Neuron (in vitro differentiated cells): ENCODE results near the gene ZNF385C.

ENCODE experiments used
- H2AFZ ChIP-seq: one replicate; pipeline ENCODE4 v1.6.1; 2013; ENCODE audit warnings: low read depth, mild to moderate bottlenecking, inconsistent platforms, low read length, moderate library complexity
- H3K27me3 ChIP-seq: one replicate; pipeline ENCODE4 v1.6.1; 2013; ENCODE audit warnings: low read length; ENCODE audit not compliant: insufficient read depth
- H3K36me3 ChIP-seq: one replicate; pipeline ENCODE4 v1.6.1; 2013; ENCODE audit warnings: low read length; ENCODE audit not compliant: insufficient read depth
- H3K4me1 ChIP-seq: one replicate; pipeline ENCODE4 v1.6.1; 2013; ENCODE audit warnings: low read length; ENCODE audit not compliant: insufficient read depth
- H3K4me3 ChIP-seq: 2 replicates; pipeline ENCODE4 v1.5.1; 2013; ENCODE audit warnings: mild to moderate bottlenecking, low read length, moderate library complexity
- H3K9me3 ChIP-seq: one replicate; pipeline ENCODE4 v1.6.1; 2013; ENCODE audit warnings: low read length

Gene ZNF385C

DNA sequence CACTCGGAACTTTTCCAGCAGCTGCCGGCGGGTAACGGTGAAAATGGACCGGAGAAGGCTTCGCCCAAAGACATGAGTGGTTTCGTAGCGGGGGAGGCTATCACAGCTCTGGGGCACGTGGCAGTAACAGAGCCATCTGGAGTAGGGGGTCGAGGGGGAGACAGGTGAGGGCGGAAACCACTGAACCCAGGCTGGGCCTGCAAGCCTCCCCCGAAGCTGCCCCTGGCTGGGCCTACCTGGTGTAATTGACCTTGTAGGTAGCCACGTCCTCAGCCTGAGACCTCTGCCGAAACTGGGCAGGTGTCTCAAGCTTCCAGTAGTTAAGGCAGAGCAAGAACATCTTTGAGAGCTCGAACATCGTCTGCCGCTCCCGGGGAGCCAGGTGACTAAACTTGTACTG is 21.0 kb upstream of the ZNF385C start:
- peaks cover 14% of the 10 kb centered on the region for H3K4me1 ChIP-seq
- no peak overlapping the region for H3K4me3 ChIP-seq
- no peaks in the 10 kb centered on the region for H3K27me3 ChIP-seq
- no peak overlapping the region for H2AFZ ChIP-seq
- H3K9me3 ChIP-seq: no peaks in the 10 kb centered on the region
- H3K36me3 ChIP-seq: peaks cover 9% of the 10 kb centered on the region

DNA sequence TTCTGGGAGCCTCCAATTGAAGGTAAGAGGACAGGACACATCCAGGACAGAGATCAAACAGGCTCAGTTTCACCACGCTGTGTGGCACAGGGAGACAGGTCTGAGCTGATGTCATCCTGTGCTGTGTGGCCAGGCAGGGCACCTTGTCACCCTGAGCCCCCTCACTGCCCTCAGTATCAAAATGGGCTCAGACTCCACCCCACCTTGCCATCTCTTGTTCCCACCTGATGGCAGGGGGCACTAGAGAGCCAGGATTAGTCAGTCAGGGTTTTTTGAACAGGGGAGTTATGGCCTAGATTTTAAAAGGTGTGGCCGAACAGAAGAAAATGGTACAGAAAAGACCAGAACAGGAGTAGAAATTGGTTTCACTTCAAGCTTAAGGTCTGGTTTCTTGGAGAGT is 20.3 kb upstream of the ZNF385C start:
- H3K27me3 ChIP-seq: no peaks in the 10 kb centered on the region
- no peak overlapping the region for H3K4me3 ChIP-seq
- no peak overlapping the region for H2AFZ ChIP-seq
- H3K4me1 ChIP-seq: peaks cover 14% of the 10 kb centered on the region
- peaks cover 13% of the 10 kb centered on the region for H3K36me3 ChIP-seq
- H3K9me3 ChIP-seq: no peaks in the 10 kb centered on the region

- Histone ChIP-seq H3K27me3 (no peaks in the 10 kb centered on the region), H3K4me1 (peaks cover 14% of the 10 kb centered on the region), H3K9me3 (no peaks in the 10 kb centered on the region), H3K36me3 (peaks cover 13% of the 10 kb centered on the region), H3K4me3 (no peak overlapping the region), H2AFZ (no peak overlapping the region)
Observed at GRCh38 chr17:42118126-42118510, 19.8 kb upstream of the ZNF385C start.

DNA sequence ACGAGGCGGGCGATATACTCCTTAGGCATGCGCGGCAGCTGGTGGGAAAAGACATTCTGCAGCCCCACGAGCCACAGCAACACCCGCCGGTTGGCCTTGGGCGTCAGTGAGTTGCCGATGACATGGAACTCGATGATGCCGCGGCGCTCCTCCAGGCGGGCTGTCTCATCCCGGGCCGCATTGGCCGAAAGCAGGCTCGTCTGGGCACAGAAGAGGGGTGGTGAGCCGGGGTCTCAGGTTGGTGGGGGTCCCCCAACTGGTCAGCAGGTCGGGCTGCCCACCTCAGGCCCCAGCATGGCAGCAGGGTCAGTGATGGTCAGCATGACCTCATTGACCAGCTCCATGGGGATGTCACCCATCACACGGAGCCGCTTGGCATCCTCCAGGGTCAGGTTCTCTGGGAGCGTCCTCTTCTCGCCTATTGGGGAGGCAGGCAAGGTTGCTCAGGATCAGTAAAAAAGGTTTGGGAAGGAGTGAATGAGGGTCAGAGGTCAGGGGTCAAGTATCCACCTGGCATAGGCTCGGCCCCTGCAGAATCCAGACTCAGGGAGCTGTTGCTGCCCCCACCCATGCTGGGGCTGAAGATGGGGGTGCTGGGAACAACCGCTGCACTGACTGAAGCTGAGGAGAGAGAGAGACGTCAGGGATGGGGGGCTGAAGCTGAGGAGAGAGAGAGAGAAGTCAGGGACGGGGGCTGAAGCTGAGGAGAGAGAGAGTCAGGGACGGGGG is 19.3 kb upstream of the ZNF385C start:
- Histone ChIP-seq H3K36me3 (peaks cover 13% of the 10 kb centered on the region), H3K4me1 (peaks cover 14% of the 10 kb centered on the region), H3K4me3 (no peak overlapping the region), H2AFZ (no peak overlapping the region), H3K9me3 (no peaks in the 10 kb centered on the region), H3K27me3 (no peaks in the 10 kb centered on the region)

- H3K4me1 ChIP-seq: peaks cover 14% of the 10 kb centered on the region
- no peak overlapping the region for H3K4me3 ChIP-seq
- H3K36me3 ChIP-seq: peaks cover 13% of the 10 kb centered on the region
- H3K9me3 ChIP-seq: no peaks in the 10 kb centered on the region
- H2AFZ ChIP-seq: no peak overlapping the region
- H3K27me3 ChIP-seq: no peaks in the 10 kb centered on the region
Observed at GRCh38 chr17:42116705-42117396, 18.6 kb upstream of the ZNF385C start.

GRCh38 chr17:42114118-42114517 is 15.8 kb upstream of the ZNF385C start:
- peaks cover 13% of the 10 kb centered on the region for H3K36me3 ChIP-seq
- no peaks in the 10 kb centered on the region for H3K9me3 ChIP-seq
- H3K4me1 ChIP-seq: no peaks in the 10 kb centered on the region

DNA sequence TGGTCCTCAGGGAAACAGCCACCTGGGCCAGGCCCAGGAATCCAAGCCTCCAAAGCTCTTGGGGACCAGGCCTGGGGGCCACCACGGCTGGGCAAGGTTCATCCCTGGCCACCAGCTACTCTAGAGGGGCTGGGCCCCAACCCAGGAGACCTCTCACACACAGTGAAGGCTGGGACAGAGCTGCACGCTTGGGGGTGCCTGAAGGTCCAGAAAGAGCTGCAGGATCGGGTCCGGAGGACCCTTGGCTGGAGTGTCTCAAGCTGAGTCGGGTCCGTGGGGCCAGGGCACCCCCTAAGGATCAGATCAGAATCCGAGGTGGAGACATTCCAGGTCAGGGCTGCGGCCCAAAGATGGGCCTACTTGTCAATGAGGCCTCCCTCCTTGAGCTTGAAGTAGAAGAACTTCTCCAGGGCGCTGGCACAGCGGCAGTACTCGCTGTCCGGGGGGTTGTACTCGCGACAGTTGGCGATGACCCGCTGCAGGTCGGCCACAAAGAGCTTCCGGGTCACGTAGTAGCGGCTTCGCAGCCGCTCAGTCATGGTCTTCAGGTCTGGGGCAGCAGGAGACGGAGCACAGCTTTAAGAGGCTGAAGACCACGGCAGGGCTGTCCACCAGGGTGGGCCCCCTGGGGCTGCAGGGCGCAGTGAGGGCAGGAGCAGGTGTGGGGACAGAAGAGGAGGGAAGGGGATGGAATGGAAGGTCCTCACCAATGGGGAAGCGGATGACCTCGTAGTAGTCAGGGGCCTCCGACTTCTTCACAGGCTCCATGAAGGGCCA is 15.2 kb upstream of the ZNF385C start:
- Histone ChIP-seq H2AFZ (no peak overlapping the region), H3K4me3 (no peak overlapping the region), H3K4me1 (no peaks in the 10 kb centered on the region), H3K9me3 (no peaks in the 10 kb centered on the region), H3K27me3 (no peaks in the 10 kb centered on the region), H3K36me3 (peaks cover 13% of the 10 kb centered on the region)

More at GRCh38 chr17:42114118-42114517, 15.8 kb upstream of the ZNF385C start:
- no peak overlapping the region for H3K4me3 ChIP-seq
- no peaks in the 10 kb centered on the region for H3K27me3 ChIP-seq
- no peak overlapping the region for H2AFZ ChIP-seq

DNA sequence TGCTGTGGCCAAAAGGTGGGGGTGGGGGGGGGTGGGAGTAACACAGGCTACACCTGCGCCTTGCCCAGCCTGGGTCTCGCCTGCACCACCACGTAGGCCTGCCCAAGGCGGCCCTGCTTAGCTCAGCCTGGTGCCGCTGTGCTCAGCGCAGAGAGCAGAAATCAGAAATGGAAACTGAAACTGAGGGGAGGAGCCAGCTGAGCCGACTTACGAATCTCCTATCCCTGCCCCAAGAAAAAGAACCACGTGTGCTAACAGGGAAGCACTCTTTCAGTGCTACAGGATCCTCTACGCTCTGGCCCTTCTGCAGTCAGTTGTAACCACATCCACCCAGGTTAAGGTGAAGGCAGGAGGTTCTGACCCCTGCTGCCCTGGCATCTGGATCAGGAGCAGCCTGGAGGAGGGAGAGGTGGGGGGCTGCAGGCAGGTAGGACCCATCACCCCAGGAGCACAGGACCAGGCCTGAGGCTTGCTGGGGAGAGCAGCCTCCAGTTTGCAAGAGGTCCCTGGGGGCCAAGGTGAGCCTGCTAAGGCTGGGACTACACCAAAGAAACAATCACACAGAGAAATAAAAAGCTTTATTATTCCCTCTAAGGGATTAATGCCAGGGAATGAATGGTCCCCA is 14.4 kb upstream of the ZNF385C start, which contains the start of gene DHX58:
TSS of gene DHX58 (minus strand) at position 163 of the 625 bp plus-strand sequence. CDS start 822 bp downstream, outside the sequence.
- H3K4me3 ChIP-seq: no peak within 1 kb of the TSS

GRCh38 chr17:42111871-42112551 is 13.7 kb upstream of the ZNF385C start:
- no peaks in the 10 kb centered on the region for H3K4me1 ChIP-seq
- no peaks in the 10 kb centered on the region for H3K9me3 ChIP-seq
- H2AFZ ChIP-seq: no peak overlapping the region
- no peak overlapping the region for H3K4me3 ChIP-seq
- peaks cover 10% of the 10 kb centered on the region for H3K36me3 ChIP-seq
- no peaks in the 10 kb centered on the region for H3K27me3 ChIP-seq

More for the DNA sequence above, 14.4 kb upstream of the ZNF385C start, which contains the start of gene DHX58:
- H2AFZ ChIP-seq: no peak within 1 kb of the TSS
- no peaks in the 10 kb centered on the region for H3K4me1 ChIP-seq
- peaks cover 13% of the 10 kb centered on the region for H3K36me3 ChIP-seq
- H3K27me3 ChIP-seq: no peaks in the 10 kb centered on the region
- H3K9me3 ChIP-seq: no peaks in the 10 kb centered on the region

- Histone ChIP-seq H3K27me3 (no peaks in the 10 kb centered on the region), H3K4me1 (no peaks in the 10 kb centered on the region), H3K4me3 (no peak overlapping the region), H3K36me3 (peaks cover 8% of the 10 kb centered on the region), H2AFZ (no peak overlapping the region), H3K9me3 (no peaks in the 10 kb centered on the region)
Observed at GRCh38 chr17:42111265-42111636, 13.0 kb upstream of the ZNF385C start.

DNA sequence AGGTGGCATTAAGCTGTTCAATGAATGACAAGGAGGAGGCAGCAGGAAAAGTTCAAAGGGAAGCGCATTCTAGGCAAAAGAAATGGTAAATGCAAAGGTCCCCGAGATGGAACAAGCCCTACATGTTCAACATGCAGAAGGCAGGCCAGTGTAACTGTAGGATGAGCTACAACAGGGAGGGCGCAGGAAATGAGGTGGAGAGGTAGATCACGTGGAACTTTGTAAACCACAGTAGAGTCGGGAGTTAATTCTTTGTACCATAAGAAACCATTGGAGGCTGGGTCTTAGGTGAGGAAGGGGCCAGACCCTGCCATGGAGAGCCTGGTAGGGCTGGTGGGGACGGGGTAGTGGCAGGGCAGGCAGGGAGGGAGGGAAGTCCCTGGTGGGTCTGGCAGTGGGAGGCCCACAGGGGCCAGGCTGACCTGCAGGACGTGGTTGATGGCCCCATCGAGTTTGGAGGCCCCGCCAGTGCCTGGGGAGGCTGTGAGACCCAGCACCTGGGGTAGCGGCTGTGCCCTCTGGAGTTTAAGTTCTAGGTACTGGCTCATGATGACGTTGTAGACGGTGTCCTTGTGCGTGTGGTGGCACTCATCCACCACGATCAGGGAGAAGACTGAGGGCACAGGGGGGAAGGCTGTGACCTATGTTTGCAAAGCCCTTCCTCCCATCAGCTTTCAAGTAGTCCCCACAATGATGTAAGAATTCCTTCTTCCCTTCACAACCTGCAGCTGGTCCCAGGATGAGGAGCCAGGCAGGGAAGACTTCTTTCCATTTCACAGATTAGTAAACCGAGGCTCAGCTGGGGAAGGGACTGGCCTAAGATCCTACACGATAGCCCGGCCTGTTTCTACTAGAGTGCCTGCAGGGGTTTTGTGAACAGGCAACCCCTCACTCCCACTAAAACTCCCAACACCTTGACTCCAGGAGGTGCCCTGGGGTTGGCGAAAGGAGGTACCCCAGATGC is 12.3 kb upstream of the ZNF385C start:
- Histone ChIP-seq H3K27me3 (peaks cover 4% of the 10 kb centered on the region), H2AFZ (no peak overlapping the region), H3K4me1 (no peaks in the 10 kb centered on the region), H3K4me3 (no peak overlapping the region), H3K9me3 (no peaks in the 10 kb centered on the region), H3K36me3 (peaks cover 5% of the 10 kb centered on the region)
